GM12864 (cell line): Measurements from ENCODE around the gene ARID4B.
"Not testable (repeated sequence)": the region's sequence is repeated elsewhere in the genome, so short reads cannot be mapped to it uniquely, and the experiment has no call there.

ENCODE experiments used
- DNase-seq: peaks from one replicate; pipeline ENCODE4 v3.0.0-alpha.2; 2011; ENCODE audit warnings: low read depth
- H3K4me3 ChIP-seq: 2 replicates; pipeline ENCODE4 v1.5.1; 2011; ENCODE audit warnings: mild to moderate bottlenecking, low read depth, low read length, control low read depth
- CTCF ChIP-seq: IDR thresholded peaks from 2 replicates; pipeline ENCODE4 v1.5.1; 2011; ENCODE audit warnings: low read depth, mild to moderate bottlenecking, moderate library complexity, low read length, control low read depth, inconsistent platforms; ENCODE audit errors: missing control alignments

ARID4B gene

GRCh38 chr1:235226933-235227332 is 101.0 kb downstream of the ARID4B start:
- H3K4me3 ChIP-seq = no peak overlapping the region
- no peak for TF ChIP-seq CTCF
- no peak for DNase-seq

GRCh38 chr1:235225299-235225698 is 102.7 kb downstream of the ARID4B start:
- no peak for TF ChIP-seq CTCF
- no peak for DNase-seq
- H3K4me3 ChIP-seq = no peak overlapping the region

- no peak for TF ChIP-seq CTCF
- DNase-seq = no peak
- H3K4me3 ChIP-seq = no peak overlapping the region
Observed at GRCh38 chr1:235221653-235222375, 106.2 kb downstream of the ARID4B start.

- H3K4me3 ChIP-seq = no peak overlapping the region
- DNase-seq = no peak
- TF ChIP-seq CTCF = no peak
Observed at GRCh38 chr1:235215453-235215852, 112.5 kb downstream of the ARID4B start.

GRCh38 chr1:235214962-235215361 is 113.0 kb downstream of the ARID4B start:
- not testable (repeated sequence) for H3K4me3 ChIP-seq, DNase-seq

- no peak overlapping the region for H3K4me3 ChIP-seq
- TF ChIP-seq CTCF = no peak
- DNase-seq = no peak
Observed at GRCh38 chr1:235213752-235214151, 114.2 kb downstream of the ARID4B start.

- no peak overlapping the region for H3K4me3 ChIP-seq
- DNase-seq = no peak
- TF ChIP-seq CTCF = no peak
Observed at GRCh38 chr1:235211517-235211916, 116.5 kb downstream of the ARID4B start.

- TF ChIP-seq CTCF = no peak
- no peak overlapping the region for H3K4me3 ChIP-seq
- no peak for DNase-seq
Observed at GRCh38 chr1:235207209-235207565, 120.8 kb downstream of the ARID4B start.
